Fibroblast of upper back skin (primary cell): ENCODE data around the gene GLYATL3.

Experiments used
- DNase-seq: peaks from one replicate; pipeline ENCODE4 v3.0.0-alpha.2; 2013

The GLYATL3 gene

DNA sequence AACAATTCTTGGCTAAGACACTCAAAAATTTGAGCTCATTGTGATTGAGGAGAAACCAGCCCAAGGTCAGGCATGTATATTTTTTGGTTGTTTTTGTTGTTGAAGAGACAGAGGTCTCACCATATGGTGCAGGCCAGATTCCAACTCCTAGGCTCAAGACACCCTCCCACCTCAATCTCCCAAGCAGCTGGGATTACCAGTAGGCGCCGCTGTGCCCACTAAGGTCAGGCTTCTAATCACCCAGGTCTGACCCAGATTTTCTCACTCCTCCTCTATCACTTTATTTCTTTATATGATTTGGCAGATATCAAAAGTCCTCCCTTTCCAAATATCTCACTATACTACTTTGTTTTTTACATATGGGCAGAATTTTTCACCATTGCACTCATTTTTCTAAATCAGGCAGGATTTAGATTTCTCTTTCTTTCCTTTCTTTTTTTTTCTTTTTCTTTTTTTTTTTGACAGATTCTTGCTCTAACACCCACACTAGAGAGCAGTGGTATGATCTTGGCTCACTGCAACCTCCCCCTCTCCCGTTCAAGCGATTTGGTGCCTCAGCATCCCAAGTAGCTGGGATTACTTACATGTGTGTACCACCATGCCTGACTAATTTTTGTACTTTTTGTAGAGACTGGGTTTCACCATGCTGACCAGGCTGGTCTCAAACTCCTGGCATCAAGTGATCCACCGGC is 49.0 kb downstream of the GLYATL3 start:
- no peak for DNase-seq

GRCh38 chr6:49549691-49550491 is 50.2 kb downstream of the GLYATL3 start:
- no peak for DNase-seq

- DNase-seq: no peak
These were observed 50.9 kb downstream of the GLYATL3 start, which contains the start of gene C6orf141 for GRCh38 chr6:49550492-49551077. TSS of gene C6orf141 (plus strand) at chr6:49550668. CDS start at chr6:49550793, 125 bp downstream.

DNA sequence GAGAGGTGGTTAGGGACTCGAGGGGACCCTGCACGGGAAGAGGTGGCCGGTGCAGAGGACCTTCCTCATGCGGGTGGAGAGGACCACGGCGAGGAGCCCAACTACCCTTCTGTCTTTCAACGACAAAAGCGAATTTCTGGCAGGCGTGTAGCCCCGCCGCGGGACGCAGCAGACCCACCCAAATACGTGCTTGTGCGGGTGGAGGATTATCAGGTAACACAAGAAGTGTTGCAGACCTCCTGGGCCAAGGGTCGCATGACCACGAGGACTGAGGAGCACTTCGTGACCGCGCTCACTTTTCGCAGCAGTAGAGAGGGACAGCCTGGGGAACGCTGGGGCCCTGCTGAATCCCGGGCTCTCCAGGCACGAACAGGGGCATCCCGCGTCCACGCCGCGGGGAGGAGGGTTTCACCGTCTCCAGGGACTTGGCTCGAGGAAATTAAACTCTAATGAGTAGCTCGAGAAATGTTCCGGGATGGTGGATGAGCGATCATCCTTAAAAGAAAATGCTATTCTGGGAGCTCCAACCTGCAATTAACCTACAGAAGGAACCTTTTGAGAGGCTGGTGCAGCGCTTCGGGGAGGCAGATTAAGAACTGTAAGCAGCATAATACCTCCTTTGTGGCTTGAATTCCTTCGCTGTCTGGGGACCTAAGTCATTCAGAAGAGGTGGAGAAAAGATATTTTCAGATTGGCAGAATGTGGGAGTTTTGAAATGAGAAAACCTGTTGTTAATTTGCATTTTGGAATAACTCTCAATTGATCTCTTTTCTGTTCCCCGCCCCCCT is 51.5 kb downstream of the GLYATL3 start:
- DNase-seq: peak; percentile 43

DNA sequence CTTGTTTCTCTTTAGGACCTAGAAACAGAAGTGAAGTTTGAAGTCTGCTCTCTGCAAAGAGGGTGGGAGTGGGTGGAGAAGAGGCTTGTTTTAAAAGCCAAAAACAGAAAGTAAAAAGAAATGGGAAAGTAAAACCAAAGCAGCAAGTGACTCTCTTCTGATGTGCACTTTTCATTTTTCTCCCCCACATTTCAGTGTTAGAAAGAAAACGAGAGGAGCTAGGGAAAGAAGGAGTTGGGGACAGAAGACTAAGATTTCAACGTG is 52.1 kb downstream of the GLYATL3 start:
- DNase-seq: no peak

DNA sequence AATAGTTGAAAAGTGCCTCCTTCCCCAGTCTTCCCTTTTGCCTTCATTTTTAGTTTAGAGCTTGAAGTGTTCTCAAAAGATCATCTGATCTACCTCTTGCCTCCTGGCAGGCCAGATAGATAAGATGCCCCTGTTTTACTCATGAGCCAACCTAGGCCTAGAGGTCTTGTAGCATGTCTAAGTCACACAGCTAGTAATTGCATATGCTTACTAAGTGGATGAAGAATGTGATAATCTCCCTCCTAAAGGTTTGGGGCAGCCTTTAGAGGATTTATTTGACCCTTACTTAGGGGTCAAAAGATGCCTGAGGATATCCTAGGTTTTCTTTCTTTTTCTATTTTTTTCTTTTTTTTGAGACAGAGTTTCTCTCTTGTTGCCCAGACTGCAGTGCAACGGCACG is 52.9 kb downstream of the GLYATL3 start:
- no peak for DNase-seq

DNA sequence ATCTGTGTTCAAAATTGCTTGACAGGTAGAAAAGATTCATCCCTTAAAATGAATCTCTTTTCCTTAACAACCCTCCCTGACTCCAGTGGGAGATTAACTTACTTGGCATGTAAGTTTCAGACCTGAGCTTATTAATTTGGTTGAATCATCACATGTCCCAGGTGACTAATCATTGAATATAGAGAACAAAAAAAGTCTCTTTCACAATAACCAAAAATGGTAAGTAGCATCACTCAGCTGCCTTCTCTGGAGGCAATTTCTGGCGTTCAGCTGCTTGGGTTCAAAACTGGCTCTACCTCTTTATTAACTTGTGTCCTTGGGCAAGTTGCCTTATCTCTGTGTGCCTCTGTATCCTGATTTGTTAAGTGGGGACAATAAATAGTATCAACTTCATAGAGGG is 53.7 kb downstream of the GLYATL3 start:
- peak; percentile 67 for DNase-seq

DNA sequence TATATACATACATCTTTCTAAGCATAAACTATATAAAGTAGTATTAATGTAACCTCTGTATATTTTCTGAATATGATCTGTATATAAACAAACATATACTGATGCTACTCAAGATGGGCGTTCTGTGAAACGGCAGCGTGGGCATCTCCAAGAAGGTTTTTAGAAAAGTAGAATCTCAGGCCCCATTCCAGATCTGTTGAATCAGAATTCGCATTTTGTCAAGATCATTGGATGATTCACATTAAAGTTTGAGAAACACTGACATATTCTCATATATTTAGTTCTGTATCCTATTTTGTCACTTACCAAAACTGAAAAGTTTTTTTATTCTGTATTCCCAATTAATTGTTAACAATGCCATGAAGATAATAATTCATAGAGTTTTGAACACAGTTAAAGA is 56.2 kb downstream of the GLYATL3 start:
- DNase-seq: no peak

DNA sequence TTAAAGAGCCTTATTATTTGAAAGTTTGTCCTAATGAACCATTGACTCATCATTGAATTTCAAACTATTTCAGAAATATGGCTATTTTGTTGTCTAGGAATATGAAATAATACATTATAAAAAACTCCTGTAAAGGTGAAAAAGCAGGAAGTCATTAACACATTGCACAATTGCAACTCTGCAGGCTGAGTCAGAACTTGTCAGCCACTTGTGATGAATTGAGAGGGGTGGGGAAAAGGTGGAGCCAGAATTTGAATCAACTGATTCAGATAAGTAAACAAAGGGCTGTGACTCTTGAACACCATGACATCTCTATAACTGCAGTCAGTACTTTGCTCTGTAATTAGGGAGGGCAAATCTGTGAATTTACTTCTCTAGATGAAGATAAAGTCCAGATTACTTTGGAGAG is 56.7 kb downstream of the GLYATL3 start:
- peak; percentile 63 for DNase-seq

DNA sequence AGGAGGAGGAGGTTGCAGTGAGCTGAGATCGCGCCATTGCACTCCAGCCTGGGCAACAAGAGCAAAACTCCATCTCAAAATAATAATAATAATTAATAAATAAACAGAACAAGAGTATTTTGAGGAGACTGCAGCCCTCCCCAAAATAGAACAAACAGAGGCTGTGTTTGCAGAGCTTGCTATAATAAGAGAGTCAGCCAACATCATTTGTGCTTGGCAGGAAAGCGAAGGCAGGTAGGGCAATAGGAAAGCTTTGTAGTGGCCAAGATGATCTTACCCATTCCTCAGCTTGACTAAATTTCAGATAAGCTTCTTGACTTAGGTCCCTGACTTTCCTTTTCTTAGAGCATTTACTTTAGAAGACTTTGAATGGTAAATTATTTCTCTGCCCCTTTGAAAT is 57.5 kb downstream of the GLYATL3 start:
- DNase-seq: no peak

DNA sequence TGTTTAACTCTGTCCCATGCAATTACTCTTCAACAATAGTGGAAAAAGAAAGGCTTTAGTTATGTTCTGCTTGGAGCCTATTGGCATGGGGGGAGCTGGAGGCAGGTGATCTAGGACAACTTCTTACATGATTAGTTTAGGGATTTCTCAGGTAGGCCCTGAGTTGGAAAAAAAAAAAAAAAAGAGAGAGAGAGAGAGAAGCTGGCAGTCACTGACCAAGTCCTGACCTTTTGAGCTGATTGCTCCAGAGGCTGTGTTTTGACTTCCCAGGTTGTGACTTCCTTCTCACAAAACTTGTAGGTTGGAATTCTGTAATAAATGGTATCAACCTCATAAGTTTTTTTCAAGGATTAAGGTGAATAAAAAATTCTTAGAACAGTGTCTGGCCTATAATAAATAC is 58.5 kb downstream of the GLYATL3 start:
- DNase-seq: no peak

DNA sequence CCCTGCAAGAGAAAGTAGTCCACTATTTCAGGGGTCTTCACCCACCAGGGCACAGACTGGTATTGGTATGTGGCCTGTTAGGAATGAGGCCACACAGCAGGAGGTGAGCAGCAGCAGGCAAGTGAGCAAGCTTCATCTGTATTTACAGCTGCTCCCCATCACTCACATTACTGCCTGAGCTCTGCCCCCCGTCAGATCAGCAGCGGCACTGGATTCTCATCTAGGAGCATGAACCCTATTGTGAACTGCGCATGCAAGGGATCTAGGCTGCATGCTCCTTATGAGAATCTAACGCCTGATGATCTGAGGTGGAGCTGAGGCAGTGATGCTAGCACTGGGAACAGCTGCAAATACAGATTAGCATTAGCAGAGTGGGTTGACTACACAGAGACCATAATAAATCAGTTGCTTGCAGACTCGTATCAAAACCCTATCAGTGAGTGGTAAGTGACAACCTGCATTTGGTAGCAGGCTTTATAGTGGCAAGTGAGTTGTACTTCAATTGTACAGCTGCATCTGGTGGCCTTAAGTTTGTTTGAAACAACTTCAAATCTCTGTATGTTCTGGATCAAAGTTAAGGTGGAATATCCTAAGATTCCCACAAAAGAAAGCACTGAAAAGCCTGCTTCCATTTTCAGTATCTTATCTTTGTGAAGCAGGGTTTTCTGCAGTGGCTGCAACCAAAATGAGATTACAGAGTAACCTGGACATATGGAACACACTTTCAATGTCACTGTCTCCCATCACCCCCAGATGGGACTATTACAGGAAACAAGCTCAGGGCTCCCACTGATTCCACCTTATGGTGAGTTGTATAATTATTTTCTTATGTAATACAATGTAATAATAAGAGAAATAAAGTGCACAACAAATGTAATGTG is 63.5 kb downstream of the GLYATL3 start:
- DNase-seq: no peak

DNA sequence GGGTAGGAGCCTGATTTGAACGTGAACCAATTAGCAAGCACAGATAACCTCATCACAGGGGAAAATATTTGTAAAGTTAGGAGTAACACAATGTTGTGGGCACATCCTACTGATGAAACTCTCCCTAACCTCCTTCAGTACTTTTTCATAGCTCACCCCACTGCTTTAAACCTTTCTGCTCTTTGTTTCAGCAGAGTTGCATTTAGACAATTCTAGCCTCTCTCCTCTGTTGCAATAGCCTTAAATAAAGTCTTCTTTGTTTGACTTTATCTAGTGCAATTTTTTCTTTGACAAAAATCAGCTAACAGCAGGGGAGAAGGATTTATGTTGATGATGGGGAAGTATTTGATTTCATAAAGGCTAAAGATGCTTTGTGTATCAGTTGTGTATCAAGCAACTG is 64.8 kb downstream of the GLYATL3 start:
- DNase-seq: no peak

- no peak for DNase-seq
These were observed 65.5 kb downstream of the GLYATL3 start for GRCh38 chr6:49565261-49565660.

DNA sequence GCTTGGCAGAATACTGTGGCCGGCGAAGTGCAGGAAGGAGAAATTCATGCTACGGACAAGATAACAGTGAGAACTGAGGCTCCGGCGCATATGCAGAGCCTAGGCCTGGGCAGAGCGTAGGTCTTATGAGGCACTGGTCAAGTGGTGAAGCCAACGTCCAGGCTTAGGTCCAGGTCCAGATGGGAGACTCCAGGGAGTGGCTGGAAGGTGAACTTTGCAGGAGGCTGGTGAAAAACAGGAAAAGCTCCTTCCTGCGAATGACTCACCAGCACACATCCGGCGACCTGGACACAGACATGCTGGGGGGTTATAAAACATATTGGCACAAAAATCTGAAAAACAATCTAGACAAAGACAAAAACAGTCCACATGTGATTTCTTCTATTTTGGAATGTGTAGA is 66.1 kb downstream of the GLYATL3 start:
- no peak for DNase-seq

GRCh38 chr6:49570474-49571079 is 70.9 kb downstream of the GLYATL3 start:
- no peak for DNase-seq

DNA sequence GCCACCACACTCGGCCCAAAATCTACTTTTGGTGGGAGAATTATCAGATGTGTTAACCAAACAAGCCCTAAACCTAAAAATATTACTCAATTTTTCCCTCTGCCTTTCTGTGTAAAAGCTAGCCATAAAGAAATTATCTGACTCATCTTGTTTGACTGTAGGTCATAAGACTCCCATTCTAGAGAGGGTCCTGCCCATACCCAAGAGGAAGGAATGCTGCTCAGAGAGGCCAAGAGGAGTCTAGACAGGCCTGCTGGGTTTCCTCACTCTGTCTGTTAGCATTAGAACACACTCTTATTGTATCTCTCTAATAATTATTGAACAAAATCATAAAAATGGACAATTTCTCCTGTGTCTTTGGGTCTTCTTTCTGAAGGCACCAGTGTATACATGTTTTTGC is 76.9 kb downstream of the GLYATL3 start:
- no peak for DNase-seq
